ENCODE data around the gene CCDC12.

The CCDC12 gene

DNA sequence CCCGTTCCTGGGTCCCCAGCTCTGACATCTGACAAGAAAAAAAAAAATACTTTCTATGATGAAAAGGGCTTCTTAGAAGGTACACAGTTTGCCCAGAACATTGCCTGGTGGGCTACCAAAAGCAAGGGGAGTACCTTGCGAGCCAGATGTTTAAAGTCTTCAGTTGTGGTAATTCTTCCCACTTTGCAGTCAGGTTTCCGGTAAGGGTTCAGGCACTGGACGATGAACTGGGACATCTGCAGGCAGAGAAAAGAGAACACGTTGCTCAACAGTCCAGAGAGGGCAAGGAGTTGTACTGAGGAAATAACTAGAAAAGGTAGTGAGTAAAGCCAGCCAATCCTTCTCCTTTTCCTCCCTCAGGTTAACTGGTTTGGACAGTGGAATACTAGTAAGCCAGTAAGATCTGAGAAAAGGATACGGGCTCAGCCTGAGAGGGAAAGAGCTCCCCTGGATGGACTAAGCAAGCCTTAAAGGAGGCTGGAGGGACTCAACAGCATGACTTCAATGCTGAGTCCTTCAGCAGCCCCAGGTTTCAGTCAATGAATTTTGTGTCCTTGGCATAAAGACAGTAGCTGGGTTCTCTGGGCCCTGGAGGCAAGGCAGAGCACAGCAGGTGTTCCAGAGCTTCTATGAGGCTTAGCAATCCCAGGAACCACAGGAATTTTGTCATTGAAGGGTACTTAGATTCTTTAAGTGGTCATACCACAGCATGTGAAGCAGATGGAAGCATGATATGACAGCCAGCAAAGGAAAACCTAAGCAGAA lies 41.1 kb upstream of the CCDC12 start:
- H3K9me3 ChIP-seq (ENCODE audit: insufficient read depth, low read length, severe bottlenecking): no peaks in the 10 kb centered on the region
- peak; percentile 29 for TF ChIP-seq CTCF (IDR thresholded peaks at IDR 0.05; ENCODE audit: borderline replicate concordance, extremely low read depth, low read length, poor library complexity, severe bottlenecking)
- TF ChIP-seq EZH2 (IDR thresholded peaks at IDR 0.05; ENCODE audit: borderline replicate concordance, low read depth, low read length, severe bottlenecking): no peak
- H3K36me3 ChIP-seq (ENCODE audit: insufficient read depth, low read length): peaks cover 49% of the 10 kb centered on the region
- peak overlapping the region; percentile 46 for H3K4me2 ChIP-seq (ENCODE audit: insufficient read depth, low read length)
- H3K27me3 ChIP-seq (ENCODE audit: insufficient read depth, low read length, poor library complexity): no peaks in the 10 kb centered on the region
- H2AFZ ChIP-seq (ENCODE audit: low read depth, low read length): no peak overlapping the region
- H3K79me2 ChIP-seq (ENCODE audit: insufficient read depth, low read length): peaks cover 49% of the 10 kb centered on the region
- ATAC-seq (ENCODE audit: insufficient read depth, low read depth): peak; percentile 66
- no peaks in the 10 kb centered on the region for H4K20me1 ChIP-seq (ENCODE audit: insufficient read depth, low read length)
- peak overlapping the region; percentile 97 for H3K27ac ChIP-seq (ENCODE audit: low read length)
- H3K9ac ChIP-seq (ENCODE audit: low read depth, low read length): peak overlapping the region; percentile 61
- H3K4me1 ChIP-seq (ENCODE audit: insufficient read depth, low read length): peaks cover 94% of the 10 kb centered on the region
- H3K4me3 ChIP-seq (ENCODE audit: low read depth in 1 of 2, low read length in 2 of 2): no peak overlapping the region; a peak in 1 of 4 replicates
- DNase-seq: peak; percentile 87

GRCh38 chr3:47016934-47017435 lies 40.4 kb upstream of the CCDC12 start:
- H3K4me3 ChIP-seq (ENCODE audit: low read depth in 1 of 2, low read length in 2 of 2): peak overlapping the region in 1 of 2 experiments; percentile 4; a peak in 1 of 4 replicates
- H3K27ac ChIP-seq (ENCODE audit: low read length): peak overlapping the region; percentile 97
- peak; percentile 75 for ATAC-seq (ENCODE audit: insufficient read depth, low read depth)
- H3K4me1 ChIP-seq (ENCODE audit: insufficient read depth, low read length): peaks cover 89% of the 10 kb centered on the region
- no peaks in the 10 kb centered on the region for H4K20me1 ChIP-seq (ENCODE audit: insufficient read depth, low read length)
- H3K9ac ChIP-seq (ENCODE audit: low read depth, low read length): peak overlapping the region; percentile 61
- DNase-seq: peak; percentile 86
- H3K9me3 ChIP-seq (ENCODE audit: insufficient read depth, low read length, severe bottlenecking): no peaks in the 10 kb centered on the region
- peaks cover 42% of the 10 kb centered on the region for H3K79me2 ChIP-seq (ENCODE audit: insufficient read depth, low read length)
- H3K36me3 ChIP-seq (ENCODE audit: insufficient read depth, low read length): peaks cover 51% of the 10 kb centered on the region
- TF ChIP-seq EZH2 (IDR thresholded peaks at IDR 0.05; ENCODE audit: borderline replicate concordance, low read depth, low read length, severe bottlenecking) (no peak), CTCF (IDR thresholded peaks at IDR 0.05; ENCODE audit: borderline replicate concordance, extremely low read depth, low read length, poor library complexity, severe bottlenecking) (no peak)
- H2AFZ ChIP-seq (ENCODE audit: low read depth, low read length): no peak overlapping the region
- no peaks in the 10 kb centered on the region for H3K27me3 ChIP-seq (ENCODE audit: insufficient read depth, low read length, poor library complexity)
- peak overlapping the region; percentile 46 for H3K4me2 ChIP-seq (ENCODE audit: insufficient read depth, low read length)

DNA sequence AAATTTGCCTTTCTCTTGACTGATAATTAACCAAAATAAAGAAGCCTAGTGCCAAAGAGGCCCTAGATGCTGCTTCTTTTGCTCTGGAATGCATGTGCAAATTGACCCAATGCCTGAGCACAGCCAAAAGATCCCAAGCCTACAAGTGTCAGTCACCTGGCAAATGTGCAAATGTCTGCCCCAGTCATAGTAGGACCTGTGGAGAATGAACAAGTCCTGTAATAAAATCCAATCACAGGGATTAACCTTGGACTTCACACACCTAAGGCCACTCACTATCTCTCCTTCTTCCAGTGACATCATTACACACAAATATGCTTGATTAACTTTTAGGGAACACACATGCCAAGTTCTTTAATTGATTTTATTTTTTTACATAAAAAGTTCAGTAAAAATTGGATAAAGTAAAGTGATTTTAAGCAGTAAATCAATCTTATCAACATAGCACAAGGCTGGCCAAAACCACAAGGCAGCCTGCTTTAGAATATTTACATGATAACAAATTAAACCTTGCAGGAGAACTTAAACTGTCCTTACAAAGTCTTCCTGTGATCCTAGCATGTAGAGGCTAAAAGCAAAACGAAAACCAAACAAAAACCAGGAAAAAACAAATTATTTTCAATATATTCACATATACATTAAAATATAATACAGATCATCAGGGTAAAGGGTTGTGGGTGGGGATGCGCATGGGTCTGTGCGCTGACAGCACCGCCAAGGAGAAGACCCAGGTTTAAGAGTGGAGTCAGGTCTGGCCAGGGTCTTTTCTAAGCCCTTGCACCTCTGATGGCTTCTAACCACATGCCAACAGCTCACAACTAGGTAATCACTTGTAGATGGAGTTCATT lies 39.8 kb upstream of the CCDC12 start:
- Histone ChIP-seq H3K36me3 (ENCODE audit: insufficient read depth, low read length) (peaks cover 51% of the 10 kb centered on the region), H3K79me2 (ENCODE audit: insufficient read depth, low read length) (peaks cover 36% of the 10 kb centered on the region), H3K27me3 (ENCODE audit: insufficient read depth, low read length, poor library complexity) (no peaks in the 10 kb centered on the region), H3K9ac (ENCODE audit: low read depth, low read length) (peak overlapping the region; percentile 61), H4K20me1 (ENCODE audit: insufficient read depth, low read length) (no peaks in the 10 kb centered on the region), H3K4me3 (ENCODE audit: low read depth in 1 of 2, low read length in 2 of 2) (peak overlapping the region in 1 of 2 experiments; percentile 31; a peak in 2 of 4 replicates), H3K4me1 (ENCODE audit: insufficient read depth, low read length) (peaks cover 84% of the 10 kb centered on the region), H3K4me2 (ENCODE audit: insufficient read depth, low read length) (peak overlapping the region; percentile 46), H2AFZ (ENCODE audit: low read depth, low read length) (no peak overlapping the region), H3K9me3 (ENCODE audit: insufficient read depth, low read length, severe bottlenecking) (no peaks in the 10 kb centered on the region), H3K27ac (ENCODE audit: low read length) (peak overlapping the region; percentile 97)
- ATAC-seq (ENCODE audit: insufficient read depth, low read depth) (no peak), DNase-seq (peak; percentile 14)
- TF ChIP-seq CTCF (IDR thresholded peaks at IDR 0.05; ENCODE audit: borderline replicate concordance, extremely low read depth, low read length, poor library complexity, severe bottlenecking): no peak
- no peak for TF ChIP-seq EZH2 (IDR thresholded peaks at IDR 0.05; ENCODE audit: borderline replicate concordance, low read depth, low read length, severe bottlenecking)

All from DND-41 (cell line).